HCT116 (cell line): ENCODE data around the gene RAB31.

Experiments used
- CEBPB ChIP-seq: IDR thresholded peaks from 2 replicates; pipeline ENCODE4 v1.6.1; 2012; ENCODE audit warnings: low read depth
- CTCF ChIP-seq, 3 experiments: fragments of 200-600 bp in 1 of 3; sonication (generic) in 1 of 3; IDR thresholded peaks in 2 of 3; conservative IDR thresholded peaks in 1 of 3; 2 replicates each; pipeline ENCODE4 v1.5.1; 2012 to 2017; ENCODE audit warnings: low read depth in 2 of 3, low read length in 2 of 3, antibody characterized with exemption in 1 of 3, borderline replicate concordance in 1 of 3, control low read depth in 1 of 3, mild to moderate bottlenecking in 1 of 3, mixed read lengths in 1 of 3, mixed run types in 1 of 3, moderate library complexity in 1 of 3; ENCODE audit not compliant: insufficient read depth in 1 of 3
- EGR1 ChIP-seq: IDR thresholded peaks from 2 replicates; pipeline ENCODE4 v1.6.1; 2012; ENCODE audit warnings: low read depth
- EZH2 ChIP-seq: fragments of 200-600 bp; sonication (generic); IDR thresholded peaks from 2 replicates; pipeline ENCODE4 v1.6.1; 2017; ENCODE audit warnings: antibody characterized with exemption, mixed run types
- POLR2A ChIP-seq: IDR thresholded peaks from 2 replicates; pipeline ENCODE4 v1.7.0; 2011; ENCODE audit warnings: borderline replicate concordance; ENCODE audit not compliant: insufficient read depth, insufficient read length; ENCODE audit errors: extremely low read depth
- POLR2AphosphoS5 ChIP-seq: IDR thresholded peaks from 2 replicates; pipeline ENCODE4 v1.6.1; 2011; ENCODE audit warnings: mild to moderate bottlenecking, low read depth, low read length, moderate library complexity
- REST ChIP-seq: IDR thresholded peaks from 2 replicates; pipeline ENCODE4 v1.6.1; 2012; ENCODE audit warnings: low read depth
- SIN3A ChIP-seq: IDR thresholded peaks from 2 replicates; pipeline ENCODE4 v1.6.1; 2012; ENCODE audit warnings: low read depth
- SP1 ChIP-seq: IDR thresholded peaks from 2 replicates; pipeline ENCODE4 v1.6.1; 2012; ENCODE audit warnings: low read depth
- YY1 ChIP-seq: IDR thresholded peaks from 2 replicates; pipeline ENCODE4 v1.6.1; 2011; ENCODE audit warnings: low read length, low read depth, moderate library complexity, mild to moderate bottlenecking; ENCODE audit not compliant: insufficient replicate concordance; ENCODE audit errors: extremely low read depth
- TF ChIP-seq, protein P1 (sequence below): IDR thresholded peaks from 2 replicates; pipeline ENCODE4 v1.6.1; 2012
- TF ChIP-seq, protein P2 (sequence below): IDR thresholded peaks from 2 replicates; pipeline ENCODE4 v1.6.1; 2012

DNA sequence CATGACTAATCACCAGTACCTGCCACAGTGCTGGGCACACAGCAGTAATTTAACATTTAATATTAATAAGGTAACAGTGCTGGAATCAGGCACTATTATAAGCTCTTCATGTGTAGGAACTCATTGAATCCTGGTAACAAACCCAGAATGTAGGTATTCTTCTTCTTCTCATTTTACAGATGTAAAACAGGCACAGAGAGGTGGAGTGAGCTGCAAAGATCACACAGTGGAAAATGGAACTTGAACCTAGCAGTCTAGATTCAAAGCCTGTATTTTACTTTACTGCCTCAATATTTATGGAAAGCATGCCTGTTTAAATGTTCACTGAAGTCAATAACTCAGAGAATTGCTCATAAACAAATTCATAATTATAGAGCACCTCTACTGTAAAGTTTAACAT is 202.0 kb downstream of the RAB31 start:
- no peak for TF ChIP-seq EZH2
- no peak for TF ChIP-seq CTCF (IDR thresholded peaks at IDR 0.05 in 2 of 3, conservative IDR thresholded peaks at IDR 0.05 in 1 of 3; ENCODE audit: borderline replicate concordance in 1 of 3, insufficient read depth in 1 of 3, low read depth in 2 of 3, low read length in 2 of 3)
- no peak for TF ChIP-seq REST
- TF ChIP-seq, protein P1, sequence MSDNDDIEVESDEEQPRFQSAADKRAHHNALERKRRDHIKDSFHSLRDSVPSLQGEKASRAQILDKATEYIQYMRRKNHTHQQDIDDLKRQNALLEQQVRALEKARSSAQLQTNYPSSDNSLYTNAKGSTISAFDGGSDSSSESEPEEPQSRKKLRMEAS = no peak
- TF ChIP-seq YY1 = no peak
- no peak for TF ChIP-seq CEBPB
- TF ChIP-seq, protein P2, sequence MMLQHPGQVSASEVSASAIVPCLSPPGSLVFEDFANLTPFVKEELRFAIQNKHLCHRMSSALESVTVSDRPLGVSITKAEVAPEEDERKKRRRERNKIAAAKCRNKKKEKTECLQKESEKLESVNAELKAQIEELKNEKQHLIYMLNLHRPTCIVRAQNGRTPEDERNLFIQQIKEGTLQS = no peak
- no peak for TF ChIP-seq POLR2A
- no peak for TF ChIP-seq SIN3A
- TF ChIP-seq SP1 = no peak
- TF ChIP-seq POLR2AphosphoS5 = no peak
- TF ChIP-seq EGR1 = no peak
